Raji (cell line): ENCODE measurements around the gene RPE65.

ENCODE experiments used
- POLR2A ChIP-seq: IDR thresholded peaks from 2 replicates; pipeline ENCODE4 v1.6.1; 2011; ENCODE audit warnings: low read depth, low read length, control low read depth; ENCODE audit not compliant: insufficient read depth

RPE65 gene

GRCh38 chr1:68409426-68409825 is 40.3 kb downstream of the RPE65 start:
- TF ChIP-seq POLR2A, result no peak

GRCh38 chr1:68401506-68401905 is 48.2 kb downstream of the RPE65 start:
- TF ChIP-seq POLR2A, result no peak

- no peak for TF ChIP-seq POLR2A
These were observed 64.8 kb downstream of the RPE65 start for GRCh38 chr1:68384872-68385411.

GRCh38 chr1:68384321-68384813 is 65.4 kb downstream of the RPE65 start:
- TF ChIP-seq POLR2A, result no peak

- no peak for TF ChIP-seq POLR2A
These were observed 66.7 kb downstream of the RPE65 start for GRCh38 chr1:68383092-68383491.

- no peak for TF ChIP-seq POLR2A
These were observed 70.7 kb downstream of the RPE65 start for GRCh38 chr1:68379085-68379478.
